Measurements from ENCODE around the gene HNRNPA0. TPM values are rescaled to one million over a fixed set of nuclear protein-coding genes. Genes with fewer than 3 reads are reported as not detected.

Gene HNRNPA0
- polyA plus RNA-seq, 3 donors: 8.3 to 15.5 (median 10.8) TPM

- no peaks in the 10 kb centered on the region for H3K4me1 Mint-ChIP-seq
- Histone ChIP-seq H3K4me2 (replicated peaks; ENCODE audit: extremely low read depth, low read length, poor library complexity, severe bottlenecking) (no peak overlapping the region), H3K4me3 (replicated peaks in 1 of 3; ENCODE audit: low read depth in 2 of 3, low read length in 3 of 3) (no peak overlapping the region), H2AFZ (ENCODE audit: insufficient read depth, low read depth, low read length, poor library complexity, severe bottlenecking) (no peak overlapping the region), H3K27me3 (ENCODE audit: control insufficient read depth in 2 of 2, insufficient read depth in 2 of 2, low read length in 2 of 2) (no peaks in the 10 kb centered on the region), H3K27ac (ENCODE audit: low read depth in 1 of 2, low read length in 2 of 2) (no peak overlapping the region), H3K4me1 (ENCODE audit: control insufficient read depth in 1 of 2, insufficient read depth in 2 of 2, low read length in 2 of 2) (no peaks in the 10 kb centered on the region), H3K79me2 (ENCODE audit: insufficient read depth, low read length) (no peaks in the 10 kb centered on the region), H4K20me1 (ENCODE audit: insufficient read depth, low read length) (no peaks in the 10 kb centered on the region), H3K36me3 (replicated peaks in 1 of 2; ENCODE audit: control insufficient read depth in 1 of 2, insufficient read depth in 2 of 2, low read length in 2 of 2) (no peaks in the 10 kb centered on the region), H3K9me3 (replicated peaks in 1 of 2; ENCODE audit: control insufficient read depth in 1 of 2, insufficient read depth in 1 of 2, low read length in 2 of 2) (no peaks in the 10 kb centered on the region), H3K9ac (ENCODE audit: insufficient read depth, low read length, poor library complexity, severe bottlenecking) (no peak overlapping the region)
- WGBS (ENCODE audit: insufficient coverage): no CpG with 5 or more reads among the region's 1 CpG
- peaks cover 0 to 4% (median 2%) of the 10 kb centered on the region in 7 donors for H3K9me3 Mint-ChIP-seq
- H3K27me3 Mint-ChIP-seq (ENCODE audit: low read depth in 3 of 3): peaks cover 0 to 3% (median 0%) of the 10 kb centered on the region in 3 donors
- no peak for DNase-seq
- TF ChIP-seq CTCF (IDR thresholded peaks at IDR 0.05): no peak
- H3K27ac Mint-ChIP-seq: no peak overlapping the region
- H3K36me3 Mint-ChIP-seq: no peaks in the 10 kb centered on the region
- H3K4me3 Mint-ChIP-seq: no peak overlapping the region
- intact Hi-C loops (cut with micrococcal nuclease): no loop called here
Observed at GRCh38 chr5:137708062-137708461, 46.1 kb downstream of the HNRNPA0 start.

- Histone ChIP-seq H3K27ac (ENCODE audit: low read depth in 1 of 2, low read length in 2 of 2) (no peak overlapping the region), H3K4me3 (replicated peaks in 1 of 3; ENCODE audit: low read depth in 2 of 3, low read length in 3 of 3) (no peak overlapping the region), H3K9ac (ENCODE audit: insufficient read depth, low read length, poor library complexity, severe bottlenecking) (no peak overlapping the region), H3K79me2 (ENCODE audit: insufficient read depth, low read length) (no peaks in the 10 kb centered on the region), H3K4me1 (ENCODE audit: control insufficient read depth in 1 of 2, insufficient read depth in 2 of 2, low read length in 2 of 2) (no peaks in the 10 kb centered on the region), H3K36me3 (replicated peaks in 1 of 2; ENCODE audit: control insufficient read depth in 1 of 2, insufficient read depth in 2 of 2, low read length in 2 of 2) (no peaks in the 10 kb centered on the region), H4K20me1 (ENCODE audit: insufficient read depth, low read length) (no peaks in the 10 kb centered on the region), H3K9me3 (replicated peaks in 1 of 2; ENCODE audit: control insufficient read depth in 1 of 2, insufficient read depth in 1 of 2, low read length in 2 of 2) (no peaks in the 10 kb centered on the region), H3K4me2 (replicated peaks; ENCODE audit: extremely low read depth, low read length, poor library complexity, severe bottlenecking) (no peak overlapping the region), H2AFZ (ENCODE audit: insufficient read depth, low read depth, low read length, poor library complexity, severe bottlenecking) (no peak overlapping the region), H3K27me3 (ENCODE audit: control insufficient read depth in 2 of 2, insufficient read depth in 2 of 2, low read length in 2 of 2) (no peaks in the 10 kb centered on the region)
- H3K27ac Mint-ChIP-seq: no peak overlapping the region
- intact Hi-C loops (cut with micrococcal nuclease): no loop called here
- H3K36me3 Mint-ChIP-seq: no peaks in the 10 kb centered on the region
- peaks cover 0 to 3% (median 1%) of the 10 kb centered on the region in 3 donors for H3K27me3 Mint-ChIP-seq (ENCODE audit: low read depth in 3 of 3)
- H3K4me1 Mint-ChIP-seq: no peaks in the 10 kb centered on the region
- DNase-seq: no peak
- TF ChIP-seq CTCF (IDR thresholded peaks at IDR 0.05): no peak
- peaks cover 0 to 3% (median 0%) of the 10 kb centered on the region in 7 donors for H3K9me3 Mint-ChIP-seq
- H3K4me3 Mint-ChIP-seq: no peak overlapping the region
- 100% methylated on average over 1 of the region's 2 CpGs for WGBS (ENCODE audit: insufficient coverage)
Observed at GRCh38 chr5:137706841-137707240, 47.3 kb downstream of the HNRNPA0 start.

Data from CD14-positive monocyte (primary cell).